Measurements from ENCODE around the gene ACADSB. TPM values are rescaled to one million over a fixed set of nuclear protein-coding genes. Genes with fewer than 3 reads are reported as not detected.

Gene ACADSB
- total and polyA plus RNA-seq, 2 experiments from 2014 or later, result 40.6 to 50.6 TPM

DNA sequence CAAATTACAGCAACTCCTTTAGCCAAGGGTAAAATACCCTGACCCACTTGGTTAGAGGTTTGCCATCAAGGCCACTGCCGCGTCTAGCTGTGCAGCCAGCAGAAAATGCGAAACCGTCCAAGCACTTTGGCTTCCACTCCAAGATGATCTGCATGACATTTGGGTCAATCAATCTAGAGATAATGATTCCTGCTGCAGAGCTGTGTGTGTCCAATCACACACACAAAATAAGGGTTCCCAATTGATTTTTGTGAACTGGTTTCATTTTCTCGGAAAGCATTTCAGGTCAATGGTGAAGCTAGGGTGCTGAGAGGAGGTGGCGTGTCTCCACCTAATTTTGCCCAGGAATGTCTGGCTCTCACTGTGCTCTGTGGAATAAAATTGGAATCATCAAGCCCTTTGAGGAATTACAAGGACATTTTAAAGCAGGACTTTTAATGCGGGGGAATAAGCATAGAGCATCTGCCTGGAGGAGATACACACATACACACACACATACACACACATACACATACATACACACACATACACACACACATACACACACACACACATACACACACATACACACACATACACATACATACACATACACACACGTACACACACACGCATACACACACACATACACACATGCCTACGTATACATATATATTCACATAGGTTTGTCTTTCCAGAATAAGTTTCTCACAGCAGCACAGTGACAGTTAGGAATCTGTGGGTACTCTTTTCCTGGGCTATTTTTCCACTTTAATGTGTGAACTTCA, 59.5 kb downstream of the ACADSB start:
- TF ChIP-seq EZH2 (IDR thresholded peaks at IDR 0.05; ENCODE audit: borderline replicate concordance) (no peak), EZH2phosphoT487 (IDR thresholded peaks at IDR 0.05; ENCODE audit: low read depth, severe bottlenecking, unreplicated experiment) (no peak)
- TF ChIP-seq, protein P1, sequence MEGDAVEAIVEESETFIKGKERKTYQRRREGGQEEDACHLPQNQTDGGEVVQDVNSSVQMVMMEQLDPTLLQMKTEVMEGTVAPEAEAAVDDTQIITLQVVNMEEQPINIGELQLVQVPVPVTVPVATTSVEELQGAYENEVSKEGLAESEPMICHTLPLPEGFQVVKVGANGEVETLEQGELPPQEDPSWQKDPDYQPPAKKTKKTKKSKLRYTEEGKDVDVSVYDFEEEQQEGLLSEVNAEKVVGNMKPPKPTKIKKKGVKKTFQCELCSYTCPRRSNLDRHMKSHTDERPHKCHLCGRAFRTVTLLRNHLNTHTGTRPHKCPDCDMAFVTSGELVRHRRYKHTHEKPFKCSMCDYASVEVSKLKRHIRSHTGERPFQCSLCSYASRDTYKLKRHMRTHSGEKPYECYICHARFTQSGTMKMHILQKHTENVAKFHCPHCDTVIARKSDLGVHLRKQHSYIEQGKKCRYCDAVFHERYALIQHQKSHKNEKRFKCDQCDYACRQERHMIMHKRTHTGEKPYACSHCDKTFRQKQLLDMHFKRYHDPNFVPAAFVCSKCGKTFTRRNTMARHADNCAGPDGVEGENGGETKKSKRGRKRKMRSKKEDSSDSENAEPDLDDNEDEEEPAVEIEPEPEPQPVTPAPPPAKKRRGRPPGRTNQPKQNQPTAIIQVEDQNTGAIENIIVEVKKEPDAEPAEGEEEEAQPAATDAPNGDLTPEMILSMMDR (IDR thresholded peaks at IDR 0.05; ENCODE audit: poor library complexity), result no peak
- H3K4me3 ChIP-seq, result no peak overlapping the region
- H3K9me3 ChIP-seq (ENCODE audit: low read depth), result no peaks in the 10 kb centered on the region
- H3K4me2 ChIP-seq, result no peak overlapping the region
- no peak overlapping the region for H3K27ac ChIP-seq
- no peaks in the 10 kb centered on the region for H3K9me2 ChIP-seq (replicated peaks; ENCODE audit: insufficient read depth)
- no peaks in the 10 kb centered on the region for H3K36me3 ChIP-seq (replicated peaks; ENCODE audit: insufficient read depth, low read depth)
- DNase-seq (ENCODE audit: low spot score), result no peak
- H4K20me1 ChIP-seq (ENCODE audit: insufficient read depth, poor library complexity, severe bottlenecking), result no peaks in the 10 kb centered on the region
- H3K27me3 ChIP-seq, result peaks cover 12% of the 10 kb centered on the region
- WGBS (ENCODE audit: low lambda C conversion rate, missing lambda C conversion rate), result 93% methylated on average over 10 of the region's 10 CpGs
- H3K4me1 ChIP-seq (ENCODE audit: insufficient read depth), result no peaks in the 10 kb centered on the region
- no peak overlapping the region for H2AFZ ChIP-seq
- H3K79me2 ChIP-seq, result no peaks in the 10 kb centered on the region

DNA sequence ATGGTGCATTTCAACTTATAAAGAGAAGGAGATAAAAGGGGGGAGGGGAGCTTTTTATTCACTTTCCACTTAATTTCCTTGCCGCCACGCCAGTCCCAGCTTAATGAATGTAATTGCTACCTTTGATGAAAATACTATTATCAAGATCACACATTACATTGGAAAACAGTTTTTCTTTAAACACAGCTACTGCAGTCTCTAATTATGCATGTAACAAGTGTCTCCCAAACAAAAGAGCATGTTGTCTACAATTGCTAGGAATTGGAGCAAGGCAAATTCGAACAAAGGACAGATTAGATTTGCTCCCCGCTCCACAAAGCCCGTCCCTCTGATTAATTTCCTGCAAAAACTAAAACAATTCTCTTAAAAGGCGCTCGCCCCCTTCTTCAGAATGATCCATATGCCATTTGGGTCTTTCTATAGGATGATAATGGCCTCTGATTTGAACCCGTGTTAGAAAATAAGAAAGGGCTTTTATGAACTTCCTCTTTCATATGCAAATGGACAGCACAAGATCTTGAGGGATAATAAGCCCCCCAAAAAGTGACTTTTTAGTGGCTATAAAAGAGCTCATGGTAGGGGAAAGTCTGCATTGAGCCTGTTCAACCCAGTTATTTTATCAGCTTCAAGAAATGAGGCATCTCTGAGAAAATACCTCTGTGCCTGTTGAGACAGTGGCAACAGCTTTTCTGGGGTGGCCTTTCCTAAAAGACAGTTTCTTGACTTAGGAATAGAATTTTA, 60.6 kb downstream of the ACADSB start:
- Histone ChIP-seq H3K79me2 (no peaks in the 10 kb centered on the region), H3K9me2 (replicated peaks; ENCODE audit: insufficient read depth) (no peaks in the 10 kb centered on the region), H3K27me3 (peaks cover 12% of the 10 kb centered on the region), H3K27ac (no peak overlapping the region), H3K4me2 (no peak overlapping the region), H3K4me1 (ENCODE audit: insufficient read depth) (no peaks in the 10 kb centered on the region), H3K4me3 (no peak overlapping the region), H2AFZ (no peak overlapping the region), H3K9me3 (ENCODE audit: low read depth) (no peaks in the 10 kb centered on the region), H4K20me1 (ENCODE audit: insufficient read depth, poor library complexity, severe bottlenecking) (no peaks in the 10 kb centered on the region), H3K36me3 (replicated peaks; ENCODE audit: insufficient read depth, low read depth) (no peaks in the 10 kb centered on the region)
- TF ChIP-seq, protein P1 (IDR thresholded peaks at IDR 0.05; ENCODE audit: poor library complexity), result no peak
- no peak for TF ChIP-seq EZH2phosphoT487 (IDR thresholded peaks at IDR 0.05; ENCODE audit: low read depth, severe bottlenecking, unreplicated experiment)
- TF ChIP-seq EZH2 (IDR thresholded peaks at IDR 0.05; ENCODE audit: borderline replicate concordance), result no peak
- WGBS (ENCODE audit: low lambda C conversion rate, missing lambda C conversion rate), result 82% methylated on average over 8 of the region's 8 CpGs
- DNase-seq (ENCODE audit: low spot score), result no peak

DNA sequence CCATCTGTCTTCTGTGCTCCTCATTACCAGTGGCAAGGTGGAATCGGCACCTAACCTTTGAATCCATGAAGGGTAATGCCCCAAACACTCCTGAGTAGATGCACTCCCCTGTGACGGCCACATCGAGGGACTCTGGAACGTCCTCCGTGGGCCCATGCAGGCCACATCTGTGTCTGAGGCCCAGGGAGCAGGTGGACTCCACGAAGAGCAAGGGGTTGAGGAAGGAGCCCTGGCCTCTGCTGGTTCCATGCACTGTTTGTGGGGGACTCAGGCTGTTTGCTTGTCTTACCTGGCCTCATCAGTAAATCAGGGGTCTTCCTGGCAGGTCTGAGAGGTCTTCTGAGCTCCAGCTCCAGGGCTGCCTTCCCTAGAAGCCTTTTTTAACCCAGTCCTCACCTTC, 64.4 kb downstream of the ACADSB start:
- Histone ChIP-seq H3K36me3 (replicated peaks; ENCODE audit: insufficient read depth, low read depth) (no peaks in the 10 kb centered on the region), H3K9me2 (replicated peaks; ENCODE audit: insufficient read depth) (no peaks in the 10 kb centered on the region), H3K4me3 (no peak overlapping the region), H3K27me3 (peaks cover 9% of the 10 kb centered on the region), H3K27ac (no peak overlapping the region), H4K20me1 (ENCODE audit: insufficient read depth, poor library complexity, severe bottlenecking) (no peaks in the 10 kb centered on the region), H3K4me1 (ENCODE audit: insufficient read depth) (no peaks in the 10 kb centered on the region), H3K79me2 (no peaks in the 10 kb centered on the region), H3K9me3 (ENCODE audit: low read depth) (no peaks in the 10 kb centered on the region), H3K4me2 (no peak overlapping the region), H2AFZ (no peak overlapping the region)
- DNase-seq (ENCODE audit: low spot score), result no peak
- WGBS (ENCODE audit: low lambda C conversion rate, missing lambda C conversion rate), result 89% methylated on average over 6 of the region's 6 CpGs
- no peak for TF ChIP-seq EZH2 (IDR thresholded peaks at IDR 0.05; ENCODE audit: borderline replicate concordance)
- no peak for TF ChIP-seq EZH2phosphoT487 (IDR thresholded peaks at IDR 0.05; ENCODE audit: low read depth, severe bottlenecking, unreplicated experiment)
- TF ChIP-seq, protein P1 (IDR thresholded peaks at IDR 0.05; ENCODE audit: poor library complexity), result no peak

Data from hepatocyte (in vitro differentiated cells).